ENCODE measurements around the gene HIP1R.
A peak's percentile ranks its signal among the peaks of the same experiment; 100 is the strongest.

HIP1R gene

DNA sequence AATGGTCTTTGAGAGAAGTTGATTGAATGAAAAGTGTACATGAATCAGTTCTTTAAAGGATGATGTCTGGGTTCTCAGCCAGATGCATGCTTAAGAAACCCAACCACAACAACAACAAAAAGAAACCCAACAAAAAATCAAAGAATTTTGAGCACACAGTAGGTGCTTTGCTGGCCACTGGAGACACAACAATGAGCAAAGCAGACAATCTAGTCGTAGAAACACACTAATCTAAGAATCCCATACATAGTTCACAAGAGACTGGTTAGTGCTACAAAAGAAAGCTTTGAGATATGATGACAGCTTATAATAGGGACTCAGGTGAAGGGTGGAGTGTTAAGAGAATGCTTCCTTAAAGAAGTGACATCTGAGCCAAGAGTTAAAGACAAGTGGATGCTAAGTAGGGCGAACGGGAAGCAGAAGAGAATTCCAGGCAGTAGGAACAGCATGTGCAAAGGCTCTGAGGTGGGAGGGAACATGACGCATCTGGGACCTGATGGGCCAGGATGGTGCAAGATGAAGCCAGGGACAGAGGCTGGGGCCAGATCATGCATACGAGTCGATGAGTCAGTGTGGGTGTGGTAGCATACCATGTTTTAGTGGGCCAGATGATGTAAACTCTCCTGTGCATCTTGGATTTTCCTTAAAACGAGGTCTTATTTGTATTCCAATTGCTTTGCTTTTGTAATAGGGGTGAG is 4.6 kb upstream of the HIP1R start:
- DNase-seq (ENCODE audit: low read depth in 2 of 2), result no peak

DNA sequence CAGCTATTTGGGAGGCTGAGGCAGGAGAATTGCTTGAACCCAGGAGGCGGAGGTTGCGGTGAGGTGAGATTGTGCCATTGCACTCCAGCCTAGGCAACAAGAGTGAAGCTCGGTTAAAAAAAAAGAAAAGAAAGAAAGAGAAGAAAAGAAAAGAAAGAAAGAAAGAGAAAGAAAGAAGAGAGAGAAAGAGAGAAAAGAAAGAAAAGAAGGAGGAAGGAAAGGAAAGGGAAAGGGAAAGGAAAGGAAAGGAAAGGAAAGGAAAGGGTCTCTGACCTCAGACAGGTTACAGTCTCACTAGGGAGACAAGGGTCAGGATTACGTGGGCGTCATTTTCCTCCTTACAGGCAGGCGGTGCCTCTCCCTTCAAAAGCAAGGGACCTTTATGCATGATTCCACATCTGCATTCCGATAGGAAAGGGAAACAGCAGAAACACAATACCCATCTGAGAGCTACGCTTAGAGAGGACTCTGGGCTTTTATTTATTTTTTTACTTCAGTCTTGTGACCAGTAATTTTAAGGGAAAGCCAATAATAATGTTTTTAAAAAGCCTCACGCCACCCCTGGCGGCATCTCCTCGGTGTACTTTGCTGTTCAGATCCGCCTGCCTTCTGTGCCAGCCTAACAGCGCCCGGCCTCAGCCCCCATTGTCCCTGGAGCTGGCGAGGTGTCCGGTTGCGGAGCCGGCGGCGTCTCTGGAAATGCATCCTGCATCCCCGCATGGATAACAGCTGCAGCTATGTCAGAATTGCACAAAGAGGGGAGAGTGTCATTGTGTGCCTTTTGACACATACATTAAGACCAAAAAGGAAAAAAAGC is 945 bp upstream of the HIP1R start:
- DNase-seq (ENCODE audit: low read depth in 2 of 2), result no peak

DNA sequence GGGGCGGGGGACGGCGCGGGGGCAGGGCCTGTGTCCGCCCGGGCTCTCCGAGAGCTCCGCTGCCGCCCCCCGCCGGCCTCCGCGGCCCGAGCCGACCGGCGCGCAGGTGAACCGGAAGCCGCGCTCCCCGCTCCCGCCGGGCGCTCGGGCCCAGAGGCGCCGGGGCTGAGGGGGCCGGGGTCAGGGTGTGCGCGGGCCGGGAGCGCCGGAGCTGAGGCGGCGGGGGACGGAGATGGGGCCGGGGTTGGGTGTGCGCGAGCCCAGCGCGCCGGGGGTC is 431 bp downstream of the HIP1R start:
- DNase-seq (ENCODE audit: low read depth in 2 of 2), result peak in 1 of 2 donors; percentile 29

DNA sequence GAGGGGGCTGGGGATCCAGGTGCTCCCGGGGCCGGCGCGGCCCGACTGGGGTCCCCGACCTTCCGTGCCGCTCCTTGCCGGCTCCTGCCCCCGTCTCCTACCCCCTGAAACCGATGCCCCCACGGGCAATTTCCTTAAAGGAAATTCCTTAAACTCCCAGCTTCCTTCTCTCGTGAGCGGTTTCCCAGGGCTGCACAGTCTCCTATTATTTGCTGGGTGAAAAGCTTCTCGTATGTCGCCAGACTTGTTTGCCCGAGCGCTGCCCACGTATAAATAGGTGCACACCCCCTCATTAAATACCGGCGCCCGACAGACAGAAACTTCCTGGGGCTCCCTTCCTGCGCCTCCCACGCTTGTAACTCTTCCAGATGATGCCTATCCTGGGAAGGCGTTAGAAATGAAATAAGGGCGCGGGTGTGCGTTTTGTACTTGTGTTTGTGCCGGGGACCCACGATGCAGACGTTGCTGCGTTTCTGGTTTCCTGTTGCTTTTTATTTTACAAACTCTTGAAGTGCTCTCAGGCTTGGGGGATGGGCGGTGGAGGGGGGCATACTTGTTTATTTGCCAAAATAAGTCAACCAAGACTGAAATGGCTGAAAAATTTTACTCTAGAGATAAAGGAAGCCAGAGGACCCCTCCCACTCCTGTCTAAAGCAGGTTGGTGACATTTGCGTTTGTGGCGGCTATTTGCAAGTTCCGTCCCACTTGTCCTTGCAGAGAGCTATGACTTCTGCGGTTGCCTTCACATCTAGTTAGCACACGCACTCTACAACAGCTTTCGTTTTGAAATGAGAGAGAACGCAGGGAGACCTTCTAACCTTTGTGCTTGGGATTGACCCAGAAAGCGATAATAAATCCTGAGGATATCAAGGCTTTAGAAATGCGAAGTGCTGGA is 1.0 kb downstream of the HIP1R start:
- peak in 1 of 2 donors; percentile 25 for DNase-seq (ENCODE audit: low read depth in 2 of 2)

DNA sequence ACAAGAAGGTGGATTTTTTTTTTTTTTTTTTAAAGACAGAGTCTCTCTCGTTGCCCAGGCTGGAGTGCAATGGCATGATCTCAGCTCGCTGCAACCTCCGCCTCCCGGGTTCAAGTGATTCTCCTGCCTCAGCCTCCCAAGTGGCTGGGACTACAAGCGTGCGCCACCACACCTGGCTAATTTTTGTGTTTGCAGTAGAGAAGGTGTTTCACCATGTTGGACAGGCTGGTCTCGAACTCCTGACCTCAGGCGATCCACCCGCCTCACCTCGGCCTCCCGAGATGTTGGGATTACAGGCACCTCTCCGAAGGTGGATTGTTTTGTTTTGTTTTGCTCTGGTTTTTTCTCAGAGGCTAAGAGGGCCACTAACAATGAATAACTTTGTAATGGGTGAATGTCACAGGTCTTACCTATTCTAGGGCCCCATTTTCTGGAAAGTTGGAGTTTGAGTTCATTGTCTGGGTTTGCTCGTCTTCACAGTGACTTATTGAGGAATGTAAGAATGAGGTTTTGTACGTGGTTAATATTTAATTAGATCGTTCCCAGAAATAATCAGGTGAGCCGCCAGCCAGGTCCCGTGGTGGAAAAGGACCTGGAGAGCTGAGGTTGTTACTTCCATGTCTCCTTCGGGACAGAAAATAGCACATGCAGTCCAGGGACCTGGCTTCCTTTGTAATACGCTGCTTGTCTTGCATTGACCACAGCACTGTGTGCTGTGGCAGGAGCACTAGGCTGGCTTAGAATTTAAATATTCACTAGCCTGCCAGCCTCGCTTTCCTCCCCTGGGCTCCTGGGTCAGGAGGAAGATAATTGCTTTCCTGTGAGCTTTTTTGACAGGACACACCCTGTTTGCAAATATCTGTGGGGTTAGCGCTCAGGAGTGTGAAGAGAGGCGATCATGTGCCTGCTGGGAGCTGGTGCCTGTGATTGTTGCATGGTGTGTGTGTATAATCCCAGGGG is 2.3 kb downstream of the HIP1R start:
- no peak for DNase-seq (ENCODE audit: low read depth in 2 of 2)

DNA sequence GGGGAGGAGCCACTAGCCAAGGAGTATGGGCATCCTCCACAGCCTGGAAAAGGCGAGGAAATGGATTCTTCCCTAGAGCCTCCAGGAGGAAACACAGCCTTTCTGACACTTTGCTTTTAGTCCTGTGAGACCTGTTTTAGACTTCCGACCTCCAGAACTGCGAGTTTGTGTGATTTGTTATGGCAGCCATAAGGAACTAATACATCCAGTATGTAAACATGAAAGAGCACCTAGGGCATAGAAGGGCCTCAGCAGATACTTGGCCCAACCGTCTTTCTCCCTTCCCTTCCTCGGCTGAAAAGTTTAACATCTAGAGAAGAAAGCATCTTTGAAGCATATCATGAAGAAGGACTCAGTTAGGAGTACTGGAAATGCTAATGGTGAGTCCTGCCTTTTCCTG is 3.6 kb downstream of the HIP1R start:
- DNase-seq (ENCODE audit: low read depth in 2 of 2), result no peak

DNA sequence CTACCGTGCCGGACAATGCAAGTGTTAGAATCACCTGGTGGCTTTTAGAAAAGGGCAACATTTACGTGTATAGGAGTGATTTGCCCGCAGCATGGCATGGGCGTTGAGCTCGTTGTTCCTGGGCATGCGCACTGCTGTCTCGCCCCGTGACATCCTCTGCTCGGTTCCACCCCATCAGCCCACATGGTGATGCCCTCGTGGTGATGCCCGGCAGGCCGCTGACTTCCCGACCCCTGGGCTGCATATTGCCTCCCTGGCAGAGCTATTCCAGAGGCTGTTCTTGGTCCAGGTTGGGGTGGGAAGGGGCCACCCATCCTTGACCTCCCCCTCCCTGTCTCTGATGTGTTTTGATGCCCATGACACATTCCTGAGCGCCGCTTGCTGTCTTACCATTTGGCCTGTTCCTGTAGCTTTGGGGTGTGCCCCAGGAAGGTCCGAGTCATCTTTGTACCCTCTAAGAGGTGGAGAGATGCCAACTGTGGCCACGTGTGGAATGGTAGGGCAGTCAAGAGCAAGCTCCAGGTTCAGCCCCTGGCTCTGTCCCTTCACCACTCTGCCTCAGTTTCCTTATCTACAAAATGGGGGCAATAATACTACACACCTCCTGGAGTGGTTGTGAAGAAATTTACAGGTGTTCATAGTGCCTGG is 4.8 kb downstream of the HIP1R start:
- DNase-seq (ENCODE audit: low read depth in 2 of 2), result no peak

DNA sequence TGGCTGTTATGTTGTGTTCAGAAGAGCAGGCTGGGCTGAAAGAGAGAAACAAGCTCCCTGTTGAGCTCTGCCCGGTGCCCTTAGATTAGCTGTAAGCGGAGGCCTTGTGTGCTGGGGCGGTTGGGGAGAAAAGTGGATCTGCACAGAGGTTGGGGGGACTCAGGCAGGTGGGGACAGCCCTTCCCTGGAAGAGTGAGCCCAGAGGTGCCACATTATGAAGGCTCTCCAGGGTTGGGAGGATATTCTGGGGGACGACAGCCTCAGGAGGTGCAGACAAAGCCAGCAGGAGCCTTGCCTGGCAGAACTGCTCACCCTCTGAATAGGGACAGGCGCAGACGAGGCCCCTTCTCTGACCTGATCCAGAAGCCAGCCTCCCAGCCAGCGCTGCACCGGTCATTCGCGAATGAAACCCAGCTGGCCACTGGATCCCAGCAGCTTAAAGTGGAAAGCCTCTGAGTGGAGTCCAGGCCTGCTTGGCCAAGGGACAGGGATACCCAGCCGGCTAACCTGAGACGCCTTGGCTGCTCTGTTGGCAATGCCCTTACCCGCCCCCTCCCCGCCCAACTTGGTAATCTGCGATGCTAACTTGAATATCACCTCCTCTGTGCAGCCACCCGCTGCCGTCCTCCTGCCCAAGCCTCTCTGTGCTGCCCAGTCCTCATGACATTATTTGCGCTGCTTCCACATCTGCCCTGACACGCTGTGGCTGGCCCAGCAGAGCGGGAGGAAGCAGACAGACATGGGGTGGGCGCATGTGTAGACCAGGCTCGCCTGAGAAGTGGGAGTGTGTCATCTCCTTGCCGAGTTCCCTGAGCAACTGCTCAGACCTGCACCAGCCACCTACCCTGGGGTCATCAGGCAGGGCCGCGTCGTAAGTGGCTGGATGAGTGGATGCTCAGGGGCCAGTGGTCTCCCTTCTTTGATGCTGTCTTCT is 5.6 kb downstream of the HIP1R start:
- DNase-seq (ENCODE audit: low read depth in 2 of 2), result no peak

DNA sequence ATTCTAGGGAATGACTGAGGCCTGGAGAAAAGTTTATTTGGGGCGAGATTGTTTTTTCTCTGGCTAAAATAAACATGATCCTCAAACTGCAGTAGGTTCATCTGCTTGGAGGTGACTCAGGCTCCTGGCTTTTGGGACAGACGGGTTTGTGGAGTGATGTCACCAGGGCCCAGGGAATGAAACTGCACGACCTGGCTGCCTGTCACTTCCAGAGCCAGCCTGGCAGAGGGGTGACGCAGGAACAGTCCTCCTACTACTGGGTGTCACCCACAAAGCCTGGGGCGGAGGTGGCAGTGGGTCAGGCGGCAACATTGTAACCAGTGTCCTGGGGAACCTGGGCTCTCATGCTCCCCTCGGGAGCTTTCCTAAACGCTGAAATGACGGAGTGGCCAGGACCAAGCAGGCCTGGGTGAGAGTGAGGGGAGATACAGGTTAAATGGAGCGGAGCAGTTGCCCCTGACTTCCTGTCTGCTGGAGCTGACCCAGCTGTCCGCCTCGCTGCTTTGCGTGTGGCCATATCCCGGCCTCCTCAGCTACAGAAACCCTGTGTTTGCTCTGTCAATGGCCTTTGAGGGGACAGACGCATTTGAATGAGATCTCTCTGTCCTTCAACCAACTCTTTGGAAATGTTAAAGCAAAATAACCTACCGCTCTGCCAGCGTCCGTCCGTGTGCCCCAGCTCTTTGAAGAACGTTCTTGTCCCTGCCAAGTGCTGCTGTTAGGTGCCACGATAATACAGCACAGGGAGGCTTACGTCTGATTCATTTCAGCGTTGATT is 6.5 kb downstream of the HIP1R start:
- DNase-seq (ENCODE audit: low read depth in 2 of 2), result no peak

DNA sequence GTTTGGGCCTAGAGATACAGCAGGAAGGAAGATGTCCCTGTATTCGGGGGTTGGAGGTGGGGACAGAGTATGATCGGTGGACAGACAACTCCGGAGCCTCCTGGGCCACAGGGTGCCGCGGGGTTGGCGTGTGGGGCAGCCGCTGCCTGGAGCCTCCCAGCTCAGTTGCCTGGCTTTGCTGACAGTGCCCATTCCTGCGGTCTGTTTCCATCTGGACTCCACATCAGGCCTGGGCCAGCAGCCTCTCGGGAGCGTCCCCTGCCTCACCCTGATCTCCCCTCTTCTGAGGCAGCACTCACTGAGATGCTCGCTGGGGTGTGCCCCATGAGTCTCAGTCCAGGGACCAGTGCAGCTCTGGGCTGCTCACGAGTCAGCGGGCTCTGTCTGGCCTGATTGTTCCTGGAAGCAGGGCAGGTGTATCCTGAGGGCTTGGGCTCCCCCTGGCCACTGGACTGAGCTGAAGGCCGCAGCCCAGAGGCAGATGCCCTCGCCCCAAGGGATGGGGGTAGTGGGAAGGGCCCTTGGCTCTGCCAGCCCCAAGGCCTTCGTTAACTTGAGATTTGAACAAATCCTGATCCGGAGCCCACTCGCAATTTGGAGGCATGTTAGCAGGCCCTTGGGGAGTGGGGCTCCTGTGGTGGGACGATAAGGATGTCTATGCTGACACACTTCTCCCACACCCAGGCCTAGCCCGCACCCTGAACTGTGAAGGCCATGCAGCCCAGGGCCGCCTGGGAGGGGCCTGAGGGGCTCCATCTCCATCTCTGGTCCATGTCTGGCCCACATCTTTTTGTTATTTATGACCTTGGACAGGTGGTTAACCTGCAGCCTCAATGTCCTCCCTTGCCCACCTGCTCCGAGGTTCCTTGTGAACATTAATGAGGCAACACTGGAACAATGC is 7.5 kb downstream of the HIP1R start:
- no peak for DNase-seq (ENCODE audit: low read depth in 2 of 2)

DNA sequence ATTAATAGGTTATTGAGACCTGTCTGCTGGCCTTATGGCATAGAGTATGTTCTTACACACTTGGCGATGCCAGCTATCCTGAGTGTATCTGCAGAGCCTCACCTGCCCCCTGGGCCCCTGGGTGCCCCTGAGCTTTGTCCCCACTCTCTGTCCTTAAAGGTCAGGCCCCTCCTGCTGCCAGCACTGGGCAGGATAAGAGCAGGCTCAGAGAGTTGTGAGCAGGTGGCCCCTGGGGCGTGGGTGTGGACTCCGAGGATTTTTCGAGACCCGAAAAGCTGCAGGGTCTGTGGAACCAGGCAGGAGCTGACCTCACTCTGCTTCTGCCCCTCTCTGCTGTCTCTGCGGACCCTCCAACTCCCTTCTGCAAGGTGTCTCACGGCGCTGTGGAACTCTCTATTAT is 8.2 kb downstream of the HIP1R start:
- no peak for DNase-seq (ENCODE audit: low read depth in 2 of 2)

DNA sequence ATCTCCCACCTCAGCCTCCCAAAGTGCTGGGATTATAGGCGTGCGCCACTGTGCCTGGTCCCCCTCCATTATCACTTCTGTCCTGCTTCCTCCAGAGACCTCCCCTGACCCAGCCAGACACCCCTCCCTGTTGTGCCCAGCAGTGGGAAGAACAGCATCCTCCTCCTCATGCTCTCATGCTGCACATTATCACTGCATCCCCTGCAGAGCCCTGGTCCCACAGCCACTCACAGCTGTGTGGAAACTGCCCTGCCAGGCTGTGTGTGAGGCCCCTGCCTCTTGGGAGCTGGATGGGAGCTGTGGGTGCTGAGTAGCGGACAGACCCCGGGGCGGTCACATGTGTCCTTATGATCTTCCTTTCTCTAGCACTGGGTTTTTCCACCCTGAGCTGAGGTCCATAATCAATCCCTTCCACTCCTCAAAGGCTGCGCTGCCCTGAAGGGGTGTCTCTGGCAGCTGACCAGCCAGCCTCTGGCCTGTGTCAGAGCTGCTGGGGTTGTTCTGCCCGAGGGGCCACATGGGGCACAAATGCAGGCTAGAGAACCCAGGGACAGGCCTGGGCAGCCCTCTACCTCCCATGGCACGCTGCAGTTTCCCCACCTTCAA is 9.2 kb downstream of the HIP1R start:
- no peak for DNase-seq (ENCODE audit: low read depth in 2 of 2)

DNA sequence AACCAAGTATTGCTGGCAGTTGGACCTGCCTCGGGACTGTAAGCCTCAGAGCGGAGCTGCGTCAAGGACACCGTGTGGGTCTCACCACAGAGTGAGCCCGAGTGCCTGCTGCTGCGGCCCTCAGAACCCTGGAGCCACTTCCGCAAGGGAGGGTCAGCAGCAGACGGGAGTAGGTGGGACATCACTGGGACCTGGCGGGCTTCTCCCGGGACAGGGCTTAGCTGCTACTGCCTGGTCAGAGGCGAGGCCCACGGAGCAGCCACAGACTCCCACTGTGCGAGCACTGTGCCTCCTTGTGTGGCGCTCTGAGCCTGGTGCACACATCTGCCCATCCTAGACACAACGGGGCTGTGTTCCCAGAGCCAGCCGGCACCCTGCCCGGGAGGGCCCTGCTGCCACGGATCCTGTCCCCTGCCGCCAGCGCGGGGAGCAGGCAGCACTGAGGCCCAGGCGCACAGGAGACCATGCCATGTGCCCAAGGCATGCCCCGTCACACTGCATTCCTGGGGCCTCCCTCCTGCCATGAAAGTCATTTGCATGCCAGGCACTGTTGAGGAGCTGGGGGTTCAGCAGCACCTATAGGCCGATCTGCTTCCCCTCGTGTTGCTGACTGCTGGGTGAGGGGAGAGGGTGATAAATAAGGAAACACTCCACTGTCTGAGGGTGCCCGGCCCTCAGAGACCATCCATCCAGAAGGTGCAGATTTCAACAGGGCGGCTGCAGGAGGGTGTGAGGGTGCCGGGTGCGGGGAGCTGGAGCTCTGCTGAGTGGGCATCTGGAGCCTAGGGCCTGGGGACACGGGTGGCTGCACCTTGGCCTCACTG is 10.0 kb downstream of the HIP1R start:
- no peak for DNase-seq (ENCODE audit: low read depth in 2 of 2)

DNA sequence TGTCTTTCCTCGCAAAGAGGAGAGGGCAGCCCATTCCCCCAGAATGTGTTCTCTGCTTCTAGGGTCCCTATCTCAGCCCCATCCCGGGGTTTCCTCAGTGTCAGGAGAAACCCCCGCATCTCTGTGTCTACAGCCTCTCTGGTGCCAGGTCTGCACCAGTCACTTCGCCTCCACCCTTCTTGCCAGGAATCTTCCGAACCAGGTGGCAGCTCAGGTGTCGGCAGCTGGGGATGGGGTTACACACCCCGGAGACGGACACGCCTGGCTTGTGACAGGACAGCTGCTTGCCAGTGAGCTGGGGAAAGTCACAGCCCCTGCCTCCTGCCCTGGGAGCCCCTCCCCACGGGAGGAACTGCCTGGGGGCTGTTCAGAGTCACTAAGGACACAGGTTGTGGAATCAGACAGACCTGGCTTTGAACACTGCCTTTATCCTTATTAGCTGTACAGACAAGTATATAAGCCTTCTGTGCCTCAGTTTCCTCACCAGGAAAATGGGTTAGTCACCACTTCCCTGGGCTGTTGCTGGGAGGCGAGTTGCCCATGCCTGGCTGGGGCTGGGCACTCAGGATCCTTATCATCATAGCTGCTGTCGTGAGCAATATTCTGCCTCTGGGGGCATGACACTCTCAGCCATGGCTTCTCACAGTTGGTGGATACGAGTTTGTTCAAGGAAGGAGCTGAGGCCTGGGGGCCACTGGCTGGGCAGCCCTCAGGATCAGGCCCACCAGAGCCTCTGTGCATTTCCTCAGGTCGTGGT is 10.8 kb downstream of the HIP1R start:
- DNase-seq (ENCODE audit: low read depth in 2 of 2), result no peak

DNA sequence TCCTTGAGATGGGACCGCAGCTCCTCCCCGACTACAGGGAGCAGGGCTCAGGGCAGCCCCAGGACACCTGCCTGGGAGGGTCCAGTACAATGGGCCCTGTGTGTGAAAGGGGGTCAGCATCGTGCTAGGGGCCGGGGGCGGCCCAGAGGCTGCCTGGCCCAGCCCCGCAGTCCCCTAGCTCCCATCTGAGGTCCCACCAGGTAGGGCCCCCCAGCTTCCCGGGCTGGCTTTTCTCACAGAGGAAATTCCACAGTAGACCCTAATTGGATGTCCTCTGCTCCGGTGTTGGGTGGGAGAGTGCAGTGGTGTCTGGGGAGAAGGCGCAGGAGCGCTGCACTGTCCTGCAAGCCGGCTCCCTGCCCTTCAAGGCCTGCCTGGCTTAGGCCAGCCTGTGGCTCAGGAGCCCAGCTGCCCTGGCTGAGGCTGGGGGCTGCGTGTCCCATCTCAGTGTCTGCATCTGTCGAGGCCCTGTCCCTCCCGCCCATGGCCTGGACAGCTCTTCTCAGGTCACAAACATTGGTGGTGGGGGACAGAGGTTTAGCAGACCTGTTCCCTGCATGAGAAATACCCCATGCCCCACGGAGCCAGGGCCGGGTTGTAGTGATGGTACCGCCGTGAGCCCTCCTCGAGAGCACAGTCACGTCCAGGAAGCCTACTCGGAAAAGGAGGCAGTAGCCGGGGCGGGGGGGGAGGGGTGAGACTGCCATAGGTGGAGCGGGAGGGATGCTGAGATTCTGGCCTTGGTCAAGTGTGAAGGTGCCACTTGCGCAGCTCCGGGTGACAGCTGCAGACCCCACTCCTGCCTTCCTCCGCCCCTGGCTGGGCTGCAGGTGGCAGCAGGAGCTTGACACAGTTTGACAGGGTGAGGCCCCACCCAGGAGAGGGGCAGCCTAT is 11.6 kb downstream of the HIP1R start:
- no peak for DNase-seq (ENCODE audit: low read depth in 2 of 2)

Data from stimulated activated CD4-positive, alpha-beta T cell treated with anti-CD3 and anti-CD28 coated beads, Interleukin-1b, Interleukin-23, amount 100 ng/mL, for 4 hours (primary cell).